ENCODE measurements around the gene SEC62.
A peak's percentile ranks its signal among the peaks of the same experiment; 100 is the strongest.

SEC62 gene

DNA sequence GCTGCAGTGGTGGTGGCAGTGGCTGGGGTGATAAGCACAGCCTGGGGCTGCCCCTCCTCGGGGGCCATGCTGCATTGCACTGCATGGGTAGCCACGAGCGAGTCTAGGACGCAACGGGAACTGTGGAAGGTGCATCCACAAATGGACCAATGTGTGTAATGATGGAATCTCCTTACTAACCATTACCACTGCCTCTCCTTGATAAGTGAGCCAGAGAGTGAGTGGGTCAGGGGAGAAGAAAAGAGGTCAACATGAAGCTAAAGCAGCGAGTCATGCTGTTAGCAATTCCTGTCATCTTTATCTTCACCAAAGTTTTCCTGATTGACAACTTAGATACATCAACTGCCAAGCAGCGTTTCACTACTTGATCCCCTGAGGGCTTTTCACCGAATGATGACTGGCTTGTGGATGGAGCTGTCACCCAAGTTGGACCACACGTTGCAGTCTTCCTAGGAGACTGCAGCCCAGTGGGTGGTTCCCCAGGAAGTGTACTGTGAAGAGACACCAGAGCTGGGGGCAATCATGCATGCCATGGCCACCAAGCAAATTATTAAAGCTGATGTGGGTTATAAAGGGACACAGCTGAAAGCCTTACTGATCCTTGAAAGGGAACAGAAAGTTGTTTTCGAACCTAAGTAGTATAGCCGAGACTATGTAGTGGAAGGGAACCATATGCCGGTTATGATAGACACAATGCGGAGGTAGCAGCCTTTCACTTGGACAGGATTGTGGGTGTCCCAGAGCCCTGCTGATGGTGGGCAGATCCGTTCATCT is 34.7 kb upstream of the SEC62 start:
- TF ChIP-seq SP1 (IDR thresholded peaks at IDR 0.05) = no peak
- ChIA-PET CTCF (no interaction called here), POLR2A (no interaction called here)
- no peak for DNase-seq (ENCODE audit: extremely low spot score)

DNA sequence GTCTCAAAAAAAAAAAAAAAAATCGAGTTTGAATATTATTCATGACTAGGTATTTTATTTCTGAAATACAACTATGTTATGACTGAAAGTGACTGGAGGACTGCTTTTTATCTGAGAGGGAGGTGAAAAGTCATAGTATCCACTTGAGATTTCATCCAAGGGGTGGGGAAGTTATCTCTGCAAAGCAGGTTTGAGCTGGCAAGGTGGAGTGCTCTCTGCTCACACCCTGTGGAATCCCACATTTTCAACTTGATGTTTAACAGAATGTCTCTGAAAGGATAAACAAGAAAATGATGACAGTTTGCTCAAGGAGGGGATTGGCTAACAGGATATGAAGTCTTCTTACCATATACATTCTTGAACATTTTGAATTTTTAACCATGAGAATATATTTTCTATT is 27.3 kb upstream of the SEC62 start:
- DNase-seq (ENCODE audit: extremely low spot score) = no peak
- POLR2A ChIA-PET = no interaction called here
- no peak for TF ChIP-seq SUZ12 (IDR thresholded peaks at IDR 0.05)
- no peak for TF ChIP-seq TARDBP (IDR thresholded peaks at IDR 0.05)
- TF ChIP-seq, protein P1, sequence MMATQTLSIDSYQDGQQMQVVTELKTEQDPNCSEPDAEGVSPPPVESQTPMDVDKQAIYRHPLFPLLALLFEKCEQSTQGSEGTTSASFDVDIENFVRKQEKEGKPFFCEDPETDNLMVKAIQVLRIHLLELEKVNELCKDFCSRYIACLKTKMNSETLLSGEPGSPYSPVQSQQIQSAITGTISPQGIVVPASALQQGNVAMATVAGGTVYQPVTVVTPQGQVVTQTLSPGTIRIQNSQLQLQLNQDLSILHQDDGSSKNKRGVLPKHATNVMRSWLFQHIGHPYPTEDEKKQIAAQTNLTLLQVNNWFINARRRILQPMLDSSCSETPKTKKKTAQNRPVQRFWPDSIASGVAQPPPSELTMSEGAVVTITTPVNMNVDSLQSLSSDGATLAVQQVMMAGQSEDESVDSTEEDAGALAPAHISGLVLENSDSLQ (IDR thresholded peaks at IDR 0.05) = no peak
- TF ChIP-seq L3MBTL2 (conservative IDR thresholded peaks at IDR 0.05) = no peak
- no peak for TF ChIP-seq ARNT (IDR thresholded peaks at IDR 0.05)
- TF ChIP-seq ELF4 (IDR thresholded peaks at IDR 0.05) = no peak
- TF ChIP-seq ZNF384 (IDR thresholded peaks at IDR 0.05) = no peak
- TF ChIP-seq NFRKB (IDR thresholded peaks at IDR 0.05) = no peak
- TF ChIP-seq FOXK2 (IDR thresholded peaks at IDR 0.05) = no peak
- no peak for TF ChIP-seq BHLHE40 (IDR thresholded peaks at IDR 0.05; ENCODE audit: borderline replicate concordance)
- no peak for TF ChIP-seq FOXA1 (IDR thresholded peaks at IDR 0.05)
- TF ChIP-seq LEF1 (IDR thresholded peaks at IDR 0.05; ENCODE audit: borderline replicate concordance) = no peak
- TF ChIP-seq HDGF (IDR thresholded peaks at IDR 0.05; ENCODE audit: borderline replicate concordance) = no peak
- TF ChIP-seq FOXM1 (IDR thresholded peaks at IDR 0.05; ENCODE audit: borderline replicate concordance) = no peak
- no peak for TF ChIP-seq CTBP1 (IDR thresholded peaks at IDR 0.05; ENCODE audit: borderline replicate concordance)
- TF ChIP-seq SP1 (IDR thresholded peaks at IDR 0.05) = no peak
- CTCF ChIA-PET = no interaction called here

DNA sequence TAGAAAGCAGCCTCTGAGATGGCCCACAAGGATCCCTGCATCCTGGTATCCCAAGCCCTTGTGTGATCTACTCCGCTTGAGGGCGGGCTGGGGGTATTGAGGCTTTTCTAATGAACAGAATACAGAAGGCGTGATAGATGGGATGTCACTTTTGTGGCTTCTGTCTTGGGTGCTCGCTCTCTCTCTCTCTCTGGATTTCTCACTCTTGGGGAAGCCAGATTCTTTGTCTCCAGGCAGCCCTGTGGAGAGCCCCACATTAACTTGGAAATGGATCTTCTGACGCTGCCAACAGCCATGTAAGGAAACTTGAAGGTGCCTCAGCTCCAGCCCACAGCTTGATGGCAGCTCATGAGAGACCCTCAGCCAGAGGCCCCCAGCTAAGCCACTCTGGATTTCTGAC is 26.9 kb upstream of the SEC62 start:
- CTCF ChIA-PET = interaction anchor here (0.5 kb wide), 1 partner anchor 170 kb away, joined by 3 read pairs; no protein-coding TSS in a partner anchor
- no peak for DNase-seq (ENCODE audit: extremely low spot score)
- no peak for TF ChIP-seq ARNT (IDR thresholded peaks at IDR 0.05)
- POLR2A ChIA-PET = no interaction called here

DNA sequence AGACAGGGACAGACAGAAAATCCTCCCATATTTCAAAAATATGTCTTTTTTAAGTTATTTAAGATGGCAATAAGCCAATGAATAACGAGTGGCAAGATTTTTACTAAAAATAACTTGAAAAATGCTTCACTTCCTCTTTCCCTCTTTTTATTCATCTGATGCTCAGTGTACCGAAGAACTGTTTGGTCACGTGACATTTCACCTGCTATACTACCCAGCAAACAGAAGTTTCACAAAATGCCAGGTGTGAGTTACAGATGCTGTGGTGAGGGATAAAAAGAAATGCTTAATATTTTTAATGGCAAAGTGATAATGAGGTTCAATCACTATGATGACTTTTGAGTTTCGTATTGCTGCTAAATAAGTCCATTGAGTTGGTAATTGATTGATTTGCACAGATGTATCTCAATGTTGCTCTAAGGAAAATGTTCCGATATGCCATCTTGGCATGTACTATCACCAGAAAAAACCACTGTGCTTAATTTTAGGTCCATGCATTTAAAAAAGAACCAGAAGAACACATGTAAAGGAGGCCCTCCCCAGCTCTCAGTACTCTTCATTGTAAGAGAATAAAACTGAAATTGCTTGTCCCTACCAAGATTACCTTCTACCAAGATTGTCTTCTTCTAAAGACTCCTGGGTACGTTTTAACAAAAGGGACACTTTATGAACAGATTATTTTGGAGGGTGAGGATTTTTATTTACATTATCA is 26.0 kb upstream of the SEC62 start:
- POLR2A ChIA-PET = no interaction called here
- CTCF ChIA-PET = no interaction called here
- no peak for DNase-seq (ENCODE audit: extremely low spot score)
- TF ChIP-seq ZNF384 (IDR thresholded peaks at IDR 0.05) (no peak), FOXA1 (IDR thresholded peaks at IDR 0.05) (no peak)
- TF ChIP-seq, protein P1 (IDR thresholded peaks at IDR 0.05) = no peak

DNA sequence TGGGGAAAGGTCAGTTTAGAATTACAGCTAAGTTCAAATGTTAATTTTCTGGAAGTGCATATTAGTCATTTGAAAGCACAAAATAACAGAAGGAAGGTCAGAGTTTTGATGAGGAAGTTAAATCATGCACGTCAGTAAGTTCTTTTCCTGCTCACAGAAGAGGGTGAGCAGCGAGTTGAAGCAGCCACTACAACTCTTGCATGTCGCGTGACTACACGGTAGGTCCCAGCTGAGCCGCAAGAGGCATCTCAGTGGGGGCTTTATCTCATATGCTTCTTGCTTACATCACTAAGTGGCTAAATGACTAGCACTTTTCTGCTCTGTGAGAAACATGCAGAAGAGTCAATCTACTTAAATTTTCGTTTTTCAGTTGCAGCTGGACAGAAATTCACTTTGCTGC is 21.3 kb upstream of the SEC62 start:
- CTCF ChIA-PET = no interaction called here
- DNase-seq (ENCODE audit: extremely low spot score) = peak; percentile 28
- TF ChIP-seq ARNT (IDR thresholded peaks at IDR 0.05) = peak; percentile 61
- no peak for TF ChIP-seq ZNF384 (IDR thresholded peaks at IDR 0.05)
- POLR2A ChIA-PET = no interaction called here

DNA sequence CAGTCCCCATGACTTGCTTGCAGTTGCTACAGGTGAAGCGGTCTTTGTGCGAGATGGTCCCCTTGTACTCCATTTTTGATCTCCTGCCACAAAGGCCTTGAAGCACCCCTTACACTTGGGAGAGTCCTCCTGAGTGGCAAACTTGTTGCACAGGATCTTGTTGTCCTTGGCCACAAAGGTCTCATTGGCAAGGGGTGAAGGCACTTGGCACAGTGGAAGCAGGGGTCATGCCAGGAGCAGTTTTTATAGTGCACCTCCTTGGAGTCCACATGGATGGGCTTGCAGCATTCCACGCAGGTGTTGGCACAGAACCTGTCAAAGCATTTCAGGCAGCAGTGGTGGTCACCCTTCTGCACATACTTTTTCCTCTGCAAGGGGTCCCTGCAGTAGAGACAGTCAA is 20.3 kb upstream of the SEC62 start:
- CTCF ChIA-PET = no interaction called here

More for the DNA sequence above, 20.3 kb upstream of the SEC62 start:
- DNase-seq (ENCODE audit: extremely low spot score) = no peak
- POLR2A ChIA-PET = no interaction called here
- TF ChIP-seq SUZ12 (IDR thresholded peaks at IDR 0.05) (no peak), ZNF384 (IDR thresholded peaks at IDR 0.05) (no peak), LEF1 (IDR thresholded peaks at IDR 0.05; ENCODE audit: borderline replicate concordance) (no peak), FOXM1 (IDR thresholded peaks at IDR 0.05; ENCODE audit: borderline replicate concordance) (no peak), TARDBP (IDR thresholded peaks at IDR 0.05) (no peak), BHLHE40 (IDR thresholded peaks at IDR 0.05; ENCODE audit: borderline replicate concordance) (no peak), SP1 (IDR thresholded peaks at IDR 0.05) (no peak), CTBP1 (IDR thresholded peaks at IDR 0.05; ENCODE audit: borderline replicate concordance) (no peak), ARNT (IDR thresholded peaks at IDR 0.05) (no peak), L3MBTL2 (conservative IDR thresholded peaks at IDR 0.05) (no peak), HDGF (IDR thresholded peaks at IDR 0.05; ENCODE audit: borderline replicate concordance) (no peak), NFRKB (IDR thresholded peaks at IDR 0.05) (no peak), ELF4 (IDR thresholded peaks at IDR 0.05) (no peak), FOXA1 (IDR thresholded peaks at IDR 0.05) (no peak), FOXK2 (IDR thresholded peaks at IDR 0.05) (no peak)
- TF ChIP-seq, protein P1 (IDR thresholded peaks at IDR 0.05) = no peak
